Activated T-cell treated with anti-CD3 and anti-CD28 coated beads, Interleukin-2, amount 50 U/mL, for 4 hours (primary cell): Measurements from ENCODE around the gene RPL19. TPM values are rescaled to one million over a fixed set of nuclear protein-coding genes. Genes with fewer than 3 reads are reported as not detected.
"Not testable (repeated sequence)": the region's sequence is repeated elsewhere in the genome, so short reads cannot be mapped to it uniquely, and the experiment has no call there.

Experiments
- ATAC-seq, 2 donors: fragments of 200-7000 bp; cut with Tn5 transposase; one replicate each; pipeline ENCODE4 v1.10.0; 2021
- DNase-seq: peaks from one replicate; pipeline ENCODE4 v3.0.0-alpha.2; 2020
- H3K27me3 Mint-ChIP-seq: one replicate; pipeline ENCODE4 v1.8.0; 2021; ENCODE audit warnings: low read depth, mixed read lengths
- H3K36me3 Mint-ChIP-seq: one replicate; pipeline ENCODE4 v1.8.0; 2022; ENCODE audit warnings: mixed read lengths; ENCODE audit not compliant: insufficient read depth
- H3K4me1 Mint-ChIP-seq: one replicate; pipeline ENCODE4 v1.8.0; 2021; ENCODE audit warnings: low read depth, mixed read lengths
- H3K4me3 Mint-ChIP-seq: one replicate; pipeline ENCODE4 v1.8.0; 2021; ENCODE audit warnings: mild to moderate bottlenecking, moderate library complexity, mixed read lengths
- H3K9me3 Mint-ChIP-seq: one replicate; pipeline ENCODE4 v1.8.0; 2021; ENCODE audit warnings: mixed read lengths
- total RNA-seq, 3 donors: library from RNA; stranded (reverse); gene quantifications; one replicate each; pipeline ENCODE4 v1.2.1, GENCODE V29; 2021

RPL19 gene
- total RNA-seq, 3 donors from 2014 or later = 2,810 to 3,060 (median 2,906) TPM

DNA sequence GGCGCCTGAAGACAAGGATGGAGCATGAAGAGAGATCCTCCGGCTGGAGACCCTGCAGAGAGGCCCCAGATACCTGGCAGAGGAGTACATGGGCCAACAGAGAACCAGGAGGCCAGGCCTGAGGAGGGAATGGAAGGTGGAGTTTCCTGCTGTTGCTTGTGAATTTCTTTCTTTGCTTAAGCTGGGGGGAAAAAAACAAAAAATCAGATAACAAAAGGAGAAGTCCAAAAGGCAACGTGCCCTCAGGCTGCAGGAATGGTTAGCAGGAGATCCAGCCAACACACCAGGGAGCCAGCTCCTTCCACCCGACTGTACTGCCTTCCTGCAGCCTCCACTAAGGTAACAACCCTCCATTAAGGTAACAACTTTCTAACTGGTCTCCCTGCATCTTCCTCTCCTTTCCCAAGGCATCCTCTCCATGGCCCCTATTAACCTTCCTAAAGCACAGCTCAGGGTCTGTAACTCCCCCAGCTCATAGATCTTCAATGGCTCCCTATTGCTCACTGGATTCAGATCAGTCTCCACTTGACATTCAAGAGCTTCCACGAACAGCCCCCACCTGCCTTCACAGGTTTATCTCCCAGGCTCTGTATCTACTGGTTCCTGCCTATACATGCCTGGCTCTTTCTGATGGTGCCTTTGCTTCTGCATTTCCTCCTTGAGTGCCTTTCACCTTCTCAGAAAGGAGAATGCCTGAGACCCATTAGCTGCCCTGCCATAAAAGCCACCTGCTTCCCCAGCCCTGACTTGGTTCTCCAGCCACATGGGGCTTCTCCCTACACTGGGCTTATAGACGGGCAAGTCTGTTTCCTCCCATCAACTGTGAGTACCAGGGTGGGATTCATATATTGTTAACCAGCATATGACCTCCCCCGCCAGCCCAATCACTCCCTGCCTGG is 33.4 kb upstream of the RPL19 start:
- Mint-ChIP-seq H3K36me3 (no peaks in the 10 kb centered on the region), H3K4me3 (no peak overlapping the region), H3K27me3 (peaks cover 20% of the 10 kb centered on the region), H3K4me1 (peaks cover 18% of the 10 kb centered on the region), H3K9me3 (no peaks in the 10 kb centered on the region)
- no peak for DNase-seq
- ATAC-seq = no peak

DNA sequence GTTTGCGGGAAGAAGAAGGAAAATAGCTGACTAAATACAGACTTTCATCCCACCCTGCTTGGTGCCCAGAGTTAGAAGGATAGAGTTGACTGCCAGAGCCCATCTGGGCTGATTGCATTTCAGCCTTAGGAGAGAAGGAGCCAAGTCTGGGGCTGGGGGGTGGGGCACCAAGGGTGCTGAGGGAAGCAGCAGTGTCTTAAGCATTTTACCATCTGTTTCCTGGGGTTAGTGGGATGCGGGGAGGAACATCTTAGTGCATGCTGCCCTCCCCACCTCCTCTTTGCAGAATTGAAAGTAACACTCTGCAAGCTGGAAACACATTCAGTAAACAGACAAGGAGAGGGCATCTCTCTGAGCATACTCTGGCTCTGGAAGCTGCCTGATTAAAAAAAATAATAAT is 32.6 kb upstream of the RPL19 start:
- H3K4me3 Mint-ChIP-seq = no peak overlapping the region
- H3K36me3 Mint-ChIP-seq = no peaks in the 10 kb centered on the region
- no peak for DNase-seq
- peaks cover 20% of the 10 kb centered on the region for H3K27me3 Mint-ChIP-seq
- ATAC-seq = no peak
- no peaks in the 10 kb centered on the region for H3K9me3 Mint-ChIP-seq
- peaks cover 18% of the 10 kb centered on the region for H3K4me1 Mint-ChIP-seq

GRCh38 chr17:39168503-39168902 is 31.6 kb upstream of the RPL19 start:
- H3K27me3 Mint-ChIP-seq = peaks cover 20% of the 10 kb centered on the region
- DNase-seq, H3K4me3 Mint-ChIP-seq, H3K36me3 Mint-ChIP-seq, H3K9me3 Mint-ChIP-seq, ATAC-seq: not testable (repeated sequence)
- peaks cover 22% of the 10 kb centered on the region for H3K4me1 Mint-ChIP-seq

DNA sequence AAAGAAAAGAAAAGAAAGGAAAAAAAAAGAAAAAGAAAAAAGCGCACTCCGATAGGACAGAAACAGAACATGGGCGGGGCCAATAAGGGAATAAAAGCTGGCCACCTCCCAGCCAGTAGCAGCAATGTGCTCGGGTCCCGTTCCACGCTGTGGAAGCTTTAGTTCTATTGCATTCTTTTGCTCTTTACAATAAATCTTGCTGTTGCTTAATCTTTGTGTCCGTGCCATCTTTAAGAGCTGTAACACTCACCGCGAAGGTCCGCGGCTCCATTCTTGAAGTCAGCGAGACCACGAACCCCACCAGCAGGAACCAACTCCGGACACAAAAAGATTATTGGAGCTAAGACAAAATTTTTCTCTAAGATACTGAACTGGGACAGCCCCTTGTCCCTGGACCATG is 31.0 kb upstream of the RPL19 start:
- no peak overlapping the region for H3K4me3 Mint-ChIP-seq
- ATAC-seq (no peak), DNase-seq (no peak)
- peaks cover 21% of the 10 kb centered on the region for H3K4me1 Mint-ChIP-seq
- H3K27me3 Mint-ChIP-seq = peaks cover 20% of the 10 kb centered on the region
- H3K9me3 Mint-ChIP-seq = no peaks in the 10 kb centered on the region
- no peaks in the 10 kb centered on the region for H3K36me3 Mint-ChIP-seq

- Mint-ChIP-seq H3K27me3 (peaks cover 19% of the 10 kb centered on the region), H3K4me3 (no peak overlapping the region), H3K36me3 (no peaks in the 10 kb centered on the region), H3K9me3 (no peaks in the 10 kb centered on the region), H3K4me1 (peaks cover 19% of the 10 kb centered on the region)
- ATAC-seq (no peak), DNase-seq (no peak)
Measured at GRCh38 chr17:39169518-39169917, 30.6 kb upstream of the RPL19 start.

DNA sequence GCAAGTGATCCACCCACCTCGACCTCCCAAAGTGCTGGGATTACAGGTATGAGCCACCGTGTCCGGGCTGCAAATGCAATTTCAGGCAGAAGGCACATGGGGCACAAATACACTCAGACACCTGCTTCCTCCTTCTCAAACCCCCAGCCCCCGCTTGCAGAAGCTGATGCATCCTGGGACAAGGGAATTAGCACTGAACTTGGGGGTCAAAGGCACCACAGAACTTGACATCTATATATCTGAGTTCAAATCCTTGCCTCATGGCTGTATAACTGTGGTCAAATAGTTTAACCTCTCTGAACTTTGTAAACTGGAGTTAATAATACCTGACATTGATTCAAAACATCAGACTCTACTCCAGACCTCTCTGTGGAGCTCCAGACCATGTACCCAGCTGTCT is 30.0 kb upstream of the RPL19 start:
- no peak for DNase-seq
- Mint-ChIP-seq H3K27me3 (peaks cover 13% of the 10 kb centered on the region), H3K4me1 (peaks cover 13% of the 10 kb centered on the region), H3K9me3 (no peaks in the 10 kb centered on the region), H3K4me3 (no peak overlapping the region), H3K36me3 (no peaks in the 10 kb centered on the region)
- no peak for ATAC-seq

- DNase-seq (no peak), ATAC-seq (no peak)
- H3K4me1 Mint-ChIP-seq = peaks cover 12% of the 10 kb centered on the region
- peaks cover 11% of the 10 kb centered on the region for H3K27me3 Mint-ChIP-seq
- H3K4me3 Mint-ChIP-seq = no peak overlapping the region
- no peaks in the 10 kb centered on the region for H3K36me3 Mint-ChIP-seq
- H3K9me3 Mint-ChIP-seq = no peaks in the 10 kb centered on the region
Measured at GRCh38 chr17:39170558-39170957, 29.5 kb upstream of the RPL19 start.

DNA sequence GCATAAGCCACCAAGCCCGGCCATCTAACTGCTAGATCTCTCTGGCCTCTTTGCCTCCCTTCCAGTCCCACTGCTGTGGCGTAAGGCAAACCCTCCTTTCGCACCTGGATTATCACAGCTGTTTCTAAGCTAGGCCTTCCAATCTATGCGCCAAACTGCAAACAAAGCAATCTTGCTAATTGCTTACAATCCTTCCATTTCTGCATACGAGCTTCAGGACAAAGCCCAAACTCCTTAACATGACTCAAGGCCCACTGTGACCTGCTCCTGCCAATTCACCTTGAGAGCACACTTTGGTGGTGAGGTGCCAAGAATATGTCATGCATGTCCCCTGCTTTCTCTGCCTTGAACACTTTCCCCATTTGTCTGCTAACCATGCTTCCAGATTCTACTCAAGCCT is 28.1 kb upstream of the RPL19 start:
- Mint-ChIP-seq H3K4me1 (peaks cover 12% of the 10 kb centered on the region), H3K27me3 (peaks cover 4% of the 10 kb centered on the region)
- ATAC-seq = no peak

GRCh38 chr17:39173080-39173479 is 27.0 kb upstream of the RPL19 start:
- no peak for DNase-seq
- Mint-ChIP-seq H3K4me3 (no peak overlapping the region), H3K4me1 (peaks cover 4% of the 10 kb centered on the region), H3K9me3 (no peaks in the 10 kb centered on the region), H3K36me3 (no peaks in the 10 kb centered on the region), H3K27me3 (no peaks in the 10 kb centered on the region)
- ATAC-seq = no peak

More for the DNA sequence above, 28.1 kb upstream of the RPL19 start:
- DNase-seq = no peak
- Mint-ChIP-seq H3K36me3 (no peaks in the 10 kb centered on the region), H3K9me3 (no peaks in the 10 kb centered on the region), H3K4me3 (no peak overlapping the region)

DNA sequence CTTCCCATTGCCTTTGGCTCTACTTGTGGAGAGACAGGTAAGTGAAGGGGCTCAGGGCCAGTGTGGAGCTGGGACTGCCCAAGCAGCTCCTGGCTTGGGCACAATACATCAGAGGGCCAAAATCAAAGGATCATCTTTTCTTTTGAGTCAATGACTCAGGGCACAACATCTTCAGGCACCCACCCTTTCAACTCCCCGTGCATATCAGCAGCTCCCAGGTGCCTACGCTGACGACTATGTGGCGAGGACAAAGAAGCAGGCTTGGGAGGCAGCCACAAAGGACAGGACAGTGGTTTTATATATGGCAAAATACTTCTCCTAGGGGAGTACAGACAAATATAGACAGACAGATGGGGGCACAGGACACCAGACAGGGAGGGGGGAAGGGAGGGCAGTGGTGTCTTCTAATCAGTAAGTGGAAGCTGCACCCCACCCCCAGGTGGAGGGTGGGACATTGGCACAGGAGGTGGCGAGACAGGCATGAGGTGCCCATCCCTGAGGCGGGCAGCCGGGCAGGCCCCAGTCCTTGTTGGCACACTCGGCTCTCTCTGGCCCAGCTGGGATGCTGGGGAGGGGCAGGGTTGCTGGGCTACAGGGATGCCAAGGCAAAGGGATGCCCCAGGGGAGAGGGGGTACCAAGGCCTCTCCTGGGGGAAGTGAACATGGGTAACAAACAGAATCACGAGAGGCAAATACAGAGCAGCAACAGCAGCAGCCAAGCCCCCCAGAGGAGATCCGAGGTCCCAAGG is 26.4 kb upstream of the RPL19 start:
- Mint-ChIP-seq H3K27me3 (no peaks in the 10 kb centered on the region), H3K9me3 (no peaks in the 10 kb centered on the region), H3K36me3 (no peaks in the 10 kb centered on the region), H3K4me3 (no peak overlapping the region), H3K4me1 (peaks cover 4% of the 10 kb centered on the region)
- DNase-seq (no peak), ATAC-seq (no peak)

DNA sequence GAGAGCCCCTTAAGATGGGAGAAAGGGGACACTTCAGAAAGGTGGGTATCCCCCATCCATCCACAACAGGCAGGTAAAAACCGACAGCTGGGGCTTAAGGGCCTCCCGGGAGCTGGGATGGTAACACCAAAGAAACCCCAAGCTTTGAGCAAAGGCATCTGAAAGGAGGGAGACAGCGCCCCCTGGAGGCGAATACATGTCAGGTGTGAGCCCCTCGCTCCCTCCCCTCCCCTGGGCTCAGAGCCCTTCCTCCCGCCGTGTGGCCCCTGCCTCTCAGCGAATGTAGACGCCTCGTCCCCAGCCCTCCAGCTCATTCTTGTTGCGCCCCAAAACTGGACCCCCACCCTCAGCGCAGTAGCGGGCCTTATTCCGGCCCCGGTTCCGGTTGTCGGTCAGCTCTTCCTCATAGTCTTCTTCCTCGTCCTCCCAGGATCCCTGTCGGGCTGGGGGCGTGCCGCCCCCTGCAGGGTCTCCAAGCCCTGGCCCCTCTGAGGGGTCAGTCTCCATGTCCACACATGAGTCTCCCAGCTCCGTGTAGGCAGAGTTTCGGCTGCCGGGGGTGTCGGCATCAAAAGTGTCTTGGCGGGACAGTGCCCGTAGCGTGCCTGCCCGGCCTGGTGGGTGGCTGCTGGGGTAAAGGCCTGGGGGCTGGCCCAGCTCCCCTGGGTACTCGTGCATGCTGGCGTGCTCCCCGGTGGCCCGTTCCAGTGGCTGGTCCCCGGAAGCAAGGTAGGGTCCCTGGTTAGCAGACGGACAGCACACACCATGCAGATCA is 25.0 kb upstream of the RPL19 start:
- H3K4me1 Mint-ChIP-seq = peaks cover 4% of the 10 kb centered on the region
- no peaks in the 10 kb centered on the region for H3K27me3 Mint-ChIP-seq
- H3K36me3 Mint-ChIP-seq = no peaks in the 10 kb centered on the region
- H3K4me3 Mint-ChIP-seq = no peak overlapping the region
- H3K9me3 Mint-ChIP-seq = no peaks in the 10 kb centered on the region
- DNase-seq = peak; percentile 76
- ATAC-seq = peak; percentile 88 to 89

- no peaks in the 10 kb centered on the region for H3K27me3 Mint-ChIP-seq
- H3K4me3 Mint-ChIP-seq = no peak overlapping the region
- H3K4me1 Mint-ChIP-seq = peaks cover 4% of the 10 kb centered on the region
- H3K9me3 Mint-ChIP-seq = no peaks in the 10 kb centered on the region
- DNase-seq (no peak), ATAC-seq (no peak)
- H3K36me3 Mint-ChIP-seq = no peaks in the 10 kb centered on the region
Measured at GRCh38 chr17:39175695-39176093, 24.4 kb upstream of the RPL19 start.

DNA sequence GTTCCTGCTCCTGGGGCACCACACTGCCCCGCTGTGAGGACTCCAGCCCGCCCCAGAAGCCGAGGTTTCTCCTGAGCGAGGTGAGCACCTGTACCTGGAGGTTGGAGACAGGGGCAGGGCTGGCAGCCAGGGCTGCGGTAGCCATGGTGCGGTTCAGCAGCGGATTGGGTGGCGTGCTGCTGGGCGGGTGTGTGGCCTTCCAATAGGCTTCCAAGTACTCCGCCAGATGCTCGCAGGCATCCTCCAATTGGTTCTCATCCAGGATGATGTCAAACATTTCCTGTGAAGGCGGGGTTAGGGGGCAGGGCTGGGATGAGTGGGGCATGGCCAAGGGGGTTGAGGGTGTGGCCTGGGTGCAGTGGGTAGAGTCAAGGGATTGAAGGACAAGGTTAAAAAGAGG is 22.8 kb upstream of the RPL19 start:
- H3K36me3 Mint-ChIP-seq = no peaks in the 10 kb centered on the region

GRCh38 chr17:39178536-39178935 is 21.5 kb upstream of the RPL19 start:
- Mint-ChIP-seq H3K4me1 (no peaks in the 10 kb centered on the region), H3K4me3 (no peak overlapping the region)
- ATAC-seq = no peak

More for the DNA sequence above, 22.8 kb upstream of the RPL19 start:
- Mint-ChIP-seq H3K4me3 (no peak overlapping the region), H3K4me1 (peaks cover 4% of the 10 kb centered on the region), H3K9me3 (no peaks in the 10 kb centered on the region), H3K27me3 (no peaks in the 10 kb centered on the region)
- no peak for DNase-seq
- ATAC-seq = peak; percentile 31 to 47

More at GRCh38 chr17:39178536-39178935, 21.5 kb upstream of the RPL19 start:
- no peaks in the 10 kb centered on the region for H3K9me3 Mint-ChIP-seq
- H3K36me3 Mint-ChIP-seq = peaks cover 7% of the 10 kb centered on the region
- no peak for DNase-seq
- H3K27me3 Mint-ChIP-seq = no peaks in the 10 kb centered on the region
